B cell (primary cell): Measurements from ENCODE around the gene CRIM1. TPM values are rescaled to one million over a fixed set of nuclear protein-coding genes. Genes with fewer than 3 reads are reported as not detected.

Experiments
- ATAC-seq: fragments of 200-7000 bp; cut with Tn5 transposase; one replicate; pipeline ENCODE4 v1.10.0; 2021; ENCODE audit warnings: low read depth, mild to moderate bottlenecking, moderate number of reproducible peaks, moderate library complexity
- CTCF ChIA-PET: fragments of 350-600 bp; sonication (Branson Sonifier 250); formaldehyde crosslinking; loops from one replicate; lab custom pipeline; 2021; ENCODE audit warnings: antibody characterized with exemption, inconsistent platforms; lab: Charles Lee
- POLR2A ChIA-PET: fragments of 350-600 bp; sonication (Branson Sonifier 250); formaldehyde crosslinking; loops from one replicate; lab custom pipeline; 2021; ENCODE audit warnings: antibody characterized with exemption; lab: Charles Lee
- DNase-seq: peaks from one replicate; pipeline ENCODE4 v3.0.0; 2013
- H2AFZ ChIP-seq: 2 replicates; pipeline ENCODE4 v1.6.1; 2012; ENCODE audit warnings: mild to moderate bottlenecking, low read depth, low read length; ENCODE audit not compliant: insufficient read depth, poor library complexity, severe bottlenecking
- H3K27ac ChIP-seq, 2 donors: 1 replicate in 1 of 2; 2 replicates in 1 of 2; pipeline ENCODE4 v1.5.1; 2012 to 2013; ENCODE audit warnings: low read length in 2 of 2, mild to moderate bottlenecking in 2 of 2, moderate library complexity in 1 of 2
- H3K27me3 ChIP-seq, 4 experiments: fragments of 200-600 bp in 1 of 4; sonication (generic) in 1 of 4; replicated peaks in 1 of 4; 1 replicate in 2 of 4; 2 replicates in 2 of 4; pipeline versions ENCODE4 v1.6.1 to v1.7.0; 2013 to 2016; ENCODE audit warnings: low read length in 3 of 4, mild to moderate bottlenecking in 2 of 4, mixed read lengths in 1 of 4, moderate library complexity in 1 of 4; ENCODE audit not compliant: insufficient read depth in 4 of 4, control insufficient read depth in 3 of 4; ENCODE audit errors: control extremely low read depth in 1 of 4
- H3K36me3 ChIP-seq, 2 experiments: replicated peaks in 1 of 2; 1 replicate in 1 of 2; 2 replicates in 1 of 2; pipeline versions ENCODE4 v1.6.1 to v1.7.1; 2013; ENCODE audit warnings: low read length in 1 of 2; ENCODE audit not compliant: insufficient read depth in 2 of 2, control insufficient read depth in 1 of 2; ENCODE audit errors: control extremely low read depth in 1 of 2, extremely low read depth in 1 of 2
- H3K4me1 ChIP-seq, 2 donors: fragments of 200-600 bp in 1 of 2; sonication (generic) in 1 of 2; 1 replicate in 1 of 2; 2 replicates in 1 of 2; pipeline versions ENCODE4 v1.5.1 to v1.6.1; 2013 to 2017; ENCODE audit warnings: low read length in 2 of 2; ENCODE audit not compliant: control insufficient read depth in 2 of 2, insufficient read depth in 2 of 2
- H3K4me2 ChIP-seq: replicated peaks from 2 replicates; pipeline ENCODE3; 2012; ENCODE audit warnings: mild to moderate bottlenecking, low read depth, low read length; ENCODE audit not compliant: poor library complexity, severe bottlenecking
- H3K4me3 ChIP-seq, 5 experiments: fragments of 200-600 bp in 1 of 5; sonication (generic) in 1 of 5; 1 replicate in 3 of 5; 2 replicates in 2 of 5; pipeline versions ENCODE4 v1.5.1 to v1.7.0; 2011 to 2016; ENCODE audit warnings: low read length in 4 of 5, mild to moderate bottlenecking in 4 of 5, low read depth in 2 of 5, control low read depth in 1 of 5, moderate library complexity in 1 of 5; ENCODE audit not compliant: insufficient read depth in 1 of 5; ENCODE audit errors: control extremely low read depth in 1 of 5, extremely low read depth in 1 of 5
- H3K79me2 ChIP-seq: fragments of 200-600 bp; sonication (generic); one replicate; pipeline ENCODE4 v1.6.0; 2016; ENCODE audit warnings: low read length; ENCODE audit not compliant: control insufficient read depth, insufficient read depth
- H3K9ac ChIP-seq: fragments of 200-600 bp; sonication (generic); 2 replicates; pipeline ENCODE4 v1.6.1; 2017; ENCODE audit warnings: mild to moderate bottlenecking, low read length, moderate library complexity
- H3K9me3 ChIP-seq, 3 donors: one replicate each; pipeline versions ENCODE4 v1.6.1 to v1.7.1; 2013; ENCODE audit warnings: low read length in 2 of 3; ENCODE audit not compliant: control insufficient read depth in 2 of 3, insufficient read depth in 1 of 3; ENCODE audit errors: control extremely low read depth in 1 of 3
- H4K20me1 ChIP-seq: 2 replicates; pipeline ENCODE4 v1.6.0; 2012; ENCODE audit warnings: mild to moderate bottlenecking, low read length; ENCODE audit not compliant: insufficient read depth, control insufficient read depth, poor library complexity, severe bottlenecking
- H3K27ac Mint-ChIP-seq: one replicate; pipeline ENCODE4 v1.8.0; 2021; ENCODE audit warnings: mixed read lengths
- H3K27me3 Mint-ChIP-seq: one replicate; pipeline ENCODE4 v1.8.0; 2021; ENCODE audit warnings: mixed read lengths
- H3K4me1 Mint-ChIP-seq: one replicate; pipeline ENCODE4 v1.8.0; 2021; ENCODE audit warnings: mixed read lengths
- H3K4me3 Mint-ChIP-seq: one replicate; pipeline ENCODE4 v1.8.0; 2021; ENCODE audit warnings: mixed read lengths
- H3K9me3 Mint-ChIP-seq: one replicate; pipeline ENCODE4 v1.8.0; 2022; ENCODE audit warnings: mixed read lengths; ENCODE audit not compliant: insufficient read depth
- EZH2 ChIP-seq: IDR thresholded peaks from 2 replicates; pipeline ENCODE4 v1.6.1; 2012; ENCODE audit warnings: borderline replicate concordance, low read depth, mild to moderate bottlenecking, moderate library complexity, low read length; ENCODE audit not compliant: insufficient read depth, poor library complexity, severe bottlenecking
- WGBS: methylation state at CpG from one replicate; pipeline ENCODE4 v1.1.5; 2013; ENCODE audit warnings: missing lambda C conversion rate; ENCODE audit not compliant: insufficient coverage; 5-methylcytosine and 5-hydroxymethylcytosine counted together
- intact Hi-C: fragments of 100-400 bp; cut with micrococcal nuclease; formaldehyde crosslinking; loops from one replicate; pipeline ENCODE4 v1.10.0; 2022
- polyA plus RNA-seq: library from polyadenylated mRNA; depleted of rRNA; stranded (reverse); fragments of >200 nt; gene quantifications from 2 replicates; pipeline ENCODE4 v1.2.3, GENCODE V29; 2012
- total RNA-seq, 2 donors: library from RNA; stranded (reverse); fragments of 120-200 nt in 1 of 2; gene quantifications; 1 replicate in 1 of 2; 2 replicates in 1 of 2; pipeline versions ENCODE4 v1.2.3 to v1.2.4, GENCODE V29; 2013 to 2022
- TF ChIP-seq, protein P1 (sequence below): fragments of 200-600 bp; IDR thresholded peaks from one replicate; pipeline ENCODE4 v1.8.0; 2022; ENCODE audit warnings: antibody characterized with exemption, mild to moderate bottlenecking

The CRIM1 gene
- total and polyA plus RNA-seq, 2 donors (not counting 1 experiment from before 2014, with no cell fraction given) = 1.3 to 5.0 TPM

DNA sequence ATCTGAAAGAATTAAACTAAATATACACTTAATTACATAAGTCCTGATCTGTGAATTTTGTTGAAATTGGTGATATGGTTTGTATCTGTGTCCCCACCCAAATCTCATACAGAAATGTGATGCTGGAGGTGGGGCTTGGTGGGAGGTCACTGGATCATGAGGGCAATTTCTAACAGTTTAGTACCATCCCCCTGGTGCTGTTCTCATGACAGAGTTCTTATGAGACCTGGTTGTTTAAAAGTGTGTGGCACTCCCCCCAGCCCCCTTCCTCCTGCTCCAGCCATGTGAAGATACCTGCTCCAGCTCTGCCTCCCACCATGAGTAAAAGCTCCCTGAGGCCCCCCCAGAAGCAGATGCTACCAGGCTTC lies 223.7 kb downstream of the CRIM1 start:
- peaks cover 4 to 77% of the 10 kb centered on the region in 2 experiments for H3K36me3 ChIP-seq
- no peaks in the 10 kb centered on the region for H3K4me1 Mint-ChIP-seq
- no peak overlapping the region for H3K4me3 Mint-ChIP-seq
- intact Hi-C loops = no loop called here
- no peak for DNase-seq
- H3K4me2 ChIP-seq = no peak overlapping the region
- H3K27me3 Mint-ChIP-seq = no peaks in the 10 kb centered on the region
- H3K27ac ChIP-seq = no peak overlapping the region
- H3K9ac ChIP-seq = no peak overlapping the region
- no peaks in the 10 kb centered on the region for H3K9me3 ChIP-seq
- no peaks in the 10 kb centered on the region for H4K20me1 ChIP-seq
- CTCF ChIA-PET = no interaction called here
- TF ChIP-seq, protein P1, sequence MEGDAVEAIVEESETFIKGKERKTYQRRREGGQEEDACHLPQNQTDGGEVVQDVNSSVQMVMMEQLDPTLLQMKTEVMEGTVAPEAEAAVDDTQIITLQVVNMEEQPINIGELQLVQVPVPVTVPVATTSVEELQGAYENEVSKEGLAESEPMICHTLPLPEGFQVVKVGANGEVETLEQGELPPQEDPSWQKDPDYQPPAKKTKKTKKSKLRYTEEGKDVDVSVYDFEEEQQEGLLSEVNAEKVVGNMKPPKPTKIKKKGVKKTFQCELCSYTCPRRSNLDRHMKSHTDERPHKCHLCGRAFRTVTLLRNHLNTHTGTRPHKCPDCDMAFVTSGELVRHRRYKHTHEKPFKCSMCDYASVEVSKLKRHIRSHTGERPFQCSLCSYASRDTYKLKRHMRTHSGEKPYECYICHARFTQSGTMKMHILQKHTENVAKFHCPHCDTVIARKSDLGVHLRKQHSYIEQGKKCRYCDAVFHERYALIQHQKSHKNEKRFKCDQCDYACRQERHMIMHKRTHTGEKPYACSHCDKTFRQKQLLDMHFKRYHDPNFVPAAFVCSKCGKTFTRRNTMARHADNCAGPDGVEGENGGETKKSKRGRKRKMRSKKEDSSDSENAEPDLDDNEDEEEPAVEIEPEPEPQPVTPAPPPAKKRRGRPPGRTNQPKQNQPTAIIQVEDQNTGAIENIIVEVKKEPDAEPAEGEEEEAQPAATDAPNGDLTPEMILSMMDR = no peak
- TF ChIP-seq EZH2 = no peak
- no peak overlapping the region for H3K27ac Mint-ChIP-seq
- H3K79me2 ChIP-seq = no peaks in the 10 kb centered on the region
- H3K4me1 ChIP-seq = no peaks in the 10 kb centered on the region
- no peaks in the 10 kb centered on the region for H3K27me3 ChIP-seq
- no peaks in the 10 kb centered on the region for H3K9me3 Mint-ChIP-seq
- H2AFZ ChIP-seq = no peak overlapping the region
- no peak for ATAC-seq
- no peak overlapping the region for H3K4me3 ChIP-seq
- POLR2A ChIA-PET = no interaction called here

DNA sequence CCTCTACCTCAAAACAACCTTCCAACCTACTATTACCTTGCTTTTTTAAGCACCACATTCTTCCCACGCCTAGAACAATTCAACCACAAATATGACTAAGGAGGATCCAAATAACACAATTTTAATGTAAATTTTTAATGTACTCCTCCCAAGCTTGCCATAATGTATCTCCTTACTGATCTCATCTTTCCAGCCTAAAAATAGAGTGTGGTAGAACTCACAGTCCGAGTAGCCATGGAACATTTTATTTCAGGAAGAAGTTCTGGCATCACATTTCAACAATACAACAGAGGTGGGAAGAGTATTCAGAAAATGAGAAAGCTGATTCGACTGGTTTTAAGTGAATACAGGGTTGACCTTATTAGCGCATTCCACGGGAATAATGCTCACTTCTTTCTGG lies 227.0 kb downstream of the CRIM1 start:
- no peaks in the 10 kb centered on the region for H3K27me3 ChIP-seq
- no peak overlapping the region for H3K27ac Mint-ChIP-seq
- H2AFZ ChIP-seq = no peak overlapping the region
- H4K20me1 ChIP-seq = no peaks in the 10 kb centered on the region
- H3K4me3 Mint-ChIP-seq = no peak overlapping the region
- H3K9me3 ChIP-seq = no peaks in the 10 kb centered on the region
- no peaks in the 10 kb centered on the region for H3K9me3 Mint-ChIP-seq
- intact Hi-C loops = no loop called here
- ChIA-PET CTCF (no interaction called here), POLR2A (no interaction called here)
- H3K27me3 Mint-ChIP-seq = no peaks in the 10 kb centered on the region
- peaks cover 4 to 52% of the 10 kb centered on the region in 2 experiments for H3K36me3 ChIP-seq
- H3K4me1 Mint-ChIP-seq = no peaks in the 10 kb centered on the region
- H3K79me2 ChIP-seq = no peaks in the 10 kb centered on the region
- ATAC-seq (no peak), DNase-seq (no peak)
- no peak overlapping the region for H3K9ac ChIP-seq
- H3K4me1 ChIP-seq = no peaks in the 10 kb centered on the region
- H3K4me2 ChIP-seq = no peak overlapping the region
- no peak for TF ChIP-seq EZH2
- TF ChIP-seq, protein P1 = no peak
- H3K27ac ChIP-seq = no peak overlapping the region
- no CpG with 5 or more reads among the region's 5 CpGs for WGBS
- no peak overlapping the region for H3K4me3 ChIP-seq
